K562 (cell line): ENCODE data around the gene VRK2. TPM values are rescaled to one million over a fixed set of nuclear protein-coding genes. Genes with fewer than 3 reads are reported as not detected.
A peak's percentile ranks its signal among the peaks of the same experiment; 100 is the strongest.

Experiments
- ATAC-seq: fragments of 200-7000 bp; cut with Tn5 transposase; 3 replicates; pipeline ENCODE4 v1.9.1; 2020; ENCODE audit warnings: moderate library complexity
- BruUV-seq: library from RNA; stranded (reverse); fragments of 400-500 nt; replicated peaks from 2 replicates; lab custom pipeline; 2021; lab: Mats Ljungman, UMichigan
- CTCF ChIA-PET: fragments of 300-600 bp; formaldehyde crosslinking; extraction: SDS; loops from one replicate; lab custom pipeline; 2021; ENCODE audit warnings: low intra/inter-chr PET ratio; lab: Yijun Ruan, JAX
- POLR2A ChIA-PET: fragments of 300-600, 350-650 bp; sonication (Branson Sonifier 250); formaldehyde crosslinking; extraction: SDS; loops from one replicate; lab custom pipeline; 2021; ENCODE audit warnings: antibody characterized with exemption, inconsistent platforms; lab: Yijun Ruan, JAX
- DNase-seq, 4 experiments: peaks; one replicate each; pipeline versions ENCODE4 v3.0.0 to v3.0.0-alpha.2; 2011 to 2018; ENCODE audit warnings: low spot score in 3 of 4, mixed read lengths in 3 of 4; ENCODE audit errors: extremely low read depth in 1 of 4
- FAIRE-seq: peaks from 2 replicates; lab custom pipeline; 2011; peaks lifted over from hg19 to GRCh38; lab: Jason Lieb, UNC
- H2AFZ ChIP-seq: 2 replicates; pipeline ENCODE4 v1.6.0; 2011; ENCODE audit warnings: low read depth, low read length, control low read depth, inconsistent platforms
- H3K27ac ChIP-seq: fragments of 200-600 bp; 3 replicates; pipeline ENCODE4 v1.8.0; 2011; ENCODE audit warnings: low read depth, mild to moderate bottlenecking, control low read depth, inconsistent platforms, low read length, moderate library complexity, mixed read lengths; ENCODE audit errors: extremely low read depth
- H3K27me3 ChIP-seq, 2 experiments: fragments of 300-600 bp in 1 of 2; 2 replicates in 1 of 2; 3 replicates in 1 of 2; pipeline versions ENCODE4 v1.6.0 to v1.8.0; 2011; ENCODE audit warnings: inconsistent platforms in 2 of 2, low read length in 2 of 2, mild to moderate bottlenecking in 1 of 2, mixed read lengths in 1 of 2, moderate library complexity in 1 of 2; ENCODE audit not compliant: control insufficient read depth in 2 of 2, insufficient read depth in 2 of 2
- H3K36me3 ChIP-seq: fragments of 300-600 bp; 3 replicates; pipeline ENCODE4 v1.8.0; 2011; ENCODE audit warnings: mild to moderate bottlenecking, low read length, inconsistent platforms; ENCODE audit not compliant: control insufficient read depth, insufficient read depth
- H3K4me1 ChIP-seq, 2 experiments: fragments of 200-600 bp in 1 of 2; replicated peaks in 1 of 2; 2 replicates in 1 of 2; 3 replicates in 1 of 2; pipeline versions ENCODE4 v1.5.1 to v1.8.0; 2011; ENCODE audit warnings: inconsistent platforms in 2 of 2, low read length in 2 of 2, mild to moderate bottlenecking in 1 of 2, mixed read lengths in 1 of 2, moderate library complexity in 1 of 2; ENCODE audit not compliant: control insufficient read depth in 2 of 2, insufficient read depth in 2 of 2
- H3K4me2 ChIP-seq: 2 replicates; pipeline ENCODE4 v1.6.1; 2011; ENCODE audit warnings: low read length, control low read depth, inconsistent platforms, mixed read lengths; ENCODE audit not compliant: insufficient read depth
- H3K4me3 ChIP-seq: fragments of 200-600 bp; sonication (generic), shearing (Covaris generic); 2 replicates; pipeline ENCODE4 v1.5.1; 2016; ENCODE audit warnings: control low read depth, inconsistent platforms
- H3K79me2 ChIP-seq: fragments of 200-600 bp; 3 replicates; pipeline ENCODE4 v1.8.0; 2011; ENCODE audit warnings: low read length, inconsistent platforms; ENCODE audit not compliant: control insufficient read depth, insufficient read depth
- H3K9ac ChIP-seq, 2 experiments: 2 replicates each; pipeline versions ENCODE4 v1.6.0 to v1.6.1; 2011; ENCODE audit warnings: low read depth in 2 of 2, low read length in 2 of 2, control low read depth in 1 of 2, inconsistent platforms in 1 of 2, mild to moderate bottlenecking in 1 of 2, mixed read lengths in 1 of 2; ENCODE audit not compliant: insufficient read depth in 1 of 2
- H3K9me1 ChIP-seq: one replicate; pipeline ENCODE4 v1.6.0; 2011; ENCODE audit warnings: inconsistent platforms, mild to moderate bottlenecking, low read length, moderate library complexity; ENCODE audit not compliant: control insufficient read depth, insufficient read depth
- H3K9me3 ChIP-seq: replicated peaks from 2 replicates; pipeline ENCODE4 v1.5.1; 2011; ENCODE audit warnings: low read depth, low read length, inconsistent platforms; ENCODE audit not compliant: control insufficient read depth, insufficient read depth
- H4K20me1 ChIP-seq: replicated peaks from 2 replicates; pipeline ENCODE4 v1.6.1; 2011; ENCODE audit warnings: low read length, inconsistent platforms, mixed read lengths; ENCODE audit not compliant: control insufficient read depth, insufficient read depth
- BRF1 ChIP-seq: IDR thresholded peaks from 3 replicates; pipeline ENCODE4 v1.6.1; 2011; ENCODE audit warnings: borderline replicate concordance, mild to moderate bottlenecking; ENCODE audit not compliant: insufficient read length; ENCODE audit errors: extremely low read depth
- NFIC ChIP-seq: fragments of 450-650 bp; IDR thresholded peaks from 2 replicates; pipeline ENCODE4 v1.6.1; 2017; ENCODE audit warnings: mild to moderate bottlenecking, inconsistent platforms
- XRCC3 ChIP-seq: fragments of 450-650 bp; IDR thresholded peaks from 2 replicates; pipeline ENCODE4 v1.6.1; 2017; ENCODE audit warnings: mild to moderate bottlenecking, moderate library complexity
- ZNF324 ChIP-seq: fragments of 250-450 bp; sonication (Bioruptor Pico); IDR thresholded peaks from 2 replicates; pipeline ENCODE4 v1.4.0; 2020; ENCODE audit warnings: mild to moderate bottlenecking
- WGBS: fragments of 100-300 bp; shearing (Covaris generic); methylation state at CpG from one replicate; pipeline ENCODE4 v1.1.6; 2016; ENCODE audit warnings: low coverage, mixed read lengths; ENCODE audit not compliant: insufficient coverage; ENCODE audit errors: missing lambda C conversion rate; 5-methylcytosine and 5-hydroxymethylcytosine counted together
- in situ Hi-C: fragments of 300-500 bp; cut with MboI; formaldehyde crosslinking; loops from 4 replicates; pipeline ENCODE4 v1.15.0; 2018; ENCODE audit warnings: inconsistent platforms, mixed read lengths
- intact Hi-C: fragments of 100-400 bp; cut with micrococcal nuclease; formaldehyde crosslinking; loops from 2 replicates; pipeline ENCODE4 v1.14.2; 2022
- polyA plus RNA-seq, 8 experiments: library from polyadenylated mRNA; depleted of rRNA in 4 of 8; stranded (reverse) in 5 of 8; unstranded in 3 of 8; fragments of >200 nt; fragmentation: Nextera tagmentation in 2 of 8; fragmentation: Illumina TruSeq in 1 of 8; extraction: Ambion mirVana in 2 of 8; extraction: Trizol in 1 of 8; gene quantifications; 2 replicates each; pipeline versions ENCODE4 v1.2.1 to v1.2.3, GENCODE V29; 2011 to 2014; ENCODE audit warnings: inconsistent platforms in 1 of 8, missing spikeins in 1 of 8
- total RNA-seq, 7 experiments: library from RNA; depleted of rRNA in 6 of 7; stranded (reverse); fragments of >200 nt in 6 of 7; fragmentation: Illumina TruSeq in 2 of 7; extraction: Trizol in 2 of 7; gene quantifications; 2 replicates each; pipeline versions ENCODE4 v1.2.1 to v1.2.3, GENCODE V29; 2011 to 2021; ENCODE audit warnings: low replicate concordance in 1 of 7
- TF ChIP-seq, protein P1 (sequence below): fragments of 250-450 bp; sonication (Bioruptor Pico); IDR thresholded peaks from 2 replicates; pipeline ENCODE4 v1.4.0; 2020; ENCODE audit warnings: mild to moderate bottlenecking, moderate library complexity

VRK2 gene
- total and polyA plus RNA-seq, 9 of the 15 experiments (the other 6 are each of a cell fraction or from before 2014, with no cell fraction given): 22.6 to 49.2 (median 36.2) TPM

DNA sequence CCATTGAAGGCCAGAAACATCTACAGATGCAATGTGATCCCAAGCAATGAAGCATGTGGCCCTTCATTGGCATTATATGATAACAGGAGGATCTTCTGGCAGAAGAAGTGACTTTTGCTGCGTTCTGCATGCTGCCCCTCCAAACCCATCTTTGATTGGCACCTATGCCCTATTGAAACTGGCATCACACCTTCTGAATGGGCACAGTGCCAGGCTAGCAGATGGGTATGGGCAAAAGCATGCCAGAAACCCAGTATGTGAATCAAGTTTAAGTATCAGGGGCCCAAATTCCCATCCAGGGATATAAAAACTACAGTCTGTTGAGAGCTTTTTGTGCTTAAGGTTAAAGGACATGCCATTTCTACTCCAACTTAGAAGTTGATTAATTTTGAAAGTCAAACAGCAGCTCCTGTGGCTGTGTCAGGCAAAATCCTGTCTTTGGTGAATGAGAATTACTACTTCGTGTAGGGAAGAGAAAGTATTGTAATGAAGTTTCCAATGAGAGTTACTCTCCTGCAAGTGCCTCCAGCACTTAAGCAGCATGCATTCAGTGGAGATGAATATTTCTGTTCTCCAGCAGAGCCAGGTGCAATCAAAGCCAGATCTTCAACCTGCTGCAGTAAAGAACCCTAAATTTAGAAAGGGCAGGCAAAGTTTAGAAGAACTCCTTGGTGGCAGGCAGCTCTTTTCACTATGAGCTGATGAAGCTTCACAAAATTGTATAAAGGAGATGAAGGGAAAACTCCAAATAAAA, 8.6 kb downstream of the VRK2 start:
- TF ChIP-seq NFIC (peak; percentile 14; the same call in 1 of the 2 replicates), BRF1 (no peak)
- TF ChIP-seq, all 486 proteins: peak for 1
- Histone ChIP-seq H3K4me2 (no peak overlapping the region), H3K27me3 (no peaks in the 10 kb centered on the region), H3K9ac (no peak overlapping the region), H3K9me3 (no peaks in the 10 kb centered on the region), H3K79me2 (peaks cover 5% of the 10 kb centered on the region; the same call in 1 of the 3 replicates), H3K4me1 (no peaks in the 10 kb centered on the region), H3K4me3 (no peak overlapping the region), H4K20me1 (no peaks in the 10 kb centered on the region), H2AFZ (no peak overlapping the region), H3K36me3 (peaks cover 39% of the 10 kb centered on the region), H3K9me1 (no peaks in the 10 kb centered on the region), H3K27ac (no peak overlapping the region)
- BruUV-seq: no TSS peak
- in situ Hi-C loops: no loop called here
- CTCF ChIA-PET: no interaction called here
- POLR2A ChIA-PET: interaction anchor here (1.8 kb wide), 2 partner anchors 8 to 9 kb away, joined by 4 to 9 read pairs; partner anchors contain the start of gene VRK2
- 58% methylated on average over 2 of the region's 2 CpGs for WGBS
- no peak for FAIRE-seq
- no peak for ATAC-seq
- intact Hi-C loops: no loop called here
- no peak for DNase-seq

DNA sequence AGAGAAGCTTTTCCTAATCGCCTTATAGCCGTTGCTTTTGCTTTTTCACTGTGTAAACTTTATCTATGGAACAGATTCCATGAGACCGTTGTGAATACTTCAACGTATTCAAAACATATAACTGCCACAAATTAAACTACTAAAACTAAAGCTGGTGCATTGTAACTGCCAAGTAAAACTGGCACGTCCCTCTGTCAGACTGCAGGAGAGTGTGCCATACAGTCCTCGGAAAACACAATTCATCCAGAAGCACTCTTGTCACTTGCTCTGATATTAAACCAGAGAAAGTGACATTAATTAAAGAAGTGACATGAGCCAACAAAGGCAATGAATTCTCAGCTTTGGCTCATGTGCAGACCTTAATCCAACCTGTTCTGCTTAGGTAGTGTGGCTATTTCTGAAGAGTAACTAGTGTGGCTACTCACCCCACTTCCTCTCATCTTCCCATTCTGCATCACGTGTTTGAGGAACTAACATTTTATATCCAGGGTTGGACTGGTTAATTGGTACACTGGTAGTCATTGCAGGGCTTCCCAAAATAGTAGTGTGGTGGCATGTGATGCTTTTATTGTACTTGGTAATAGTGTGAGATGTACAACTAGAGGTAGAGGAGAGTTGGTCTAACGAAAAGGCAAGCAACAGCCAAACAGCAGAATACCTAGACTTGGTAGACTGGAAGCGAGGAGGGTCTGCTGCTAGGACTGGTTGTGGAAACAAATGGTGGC, 9.7 kb downstream of the VRK2 start:
- no peaks in the 10 kb centered on the region for H4K20me1 ChIP-seq
- WGBS: 90% methylated on average over 9 of the region's 9 CpGs
- in situ Hi-C loops: no loop called here
- H2AFZ ChIP-seq: no peak overlapping the region
- BruUV-seq: no TSS peak
- H3K9ac ChIP-seq: no peak overlapping the region
- no peak overlapping the region for H3K27ac ChIP-seq
- H3K9me1 ChIP-seq: no peaks in the 10 kb centered on the region
- peaks cover 37% of the 10 kb centered on the region for H3K36me3 ChIP-seq
- no peak for FAIRE-seq
- CTCF ChIA-PET: no interaction called here
- TF ChIP-seq, protein P1, sequence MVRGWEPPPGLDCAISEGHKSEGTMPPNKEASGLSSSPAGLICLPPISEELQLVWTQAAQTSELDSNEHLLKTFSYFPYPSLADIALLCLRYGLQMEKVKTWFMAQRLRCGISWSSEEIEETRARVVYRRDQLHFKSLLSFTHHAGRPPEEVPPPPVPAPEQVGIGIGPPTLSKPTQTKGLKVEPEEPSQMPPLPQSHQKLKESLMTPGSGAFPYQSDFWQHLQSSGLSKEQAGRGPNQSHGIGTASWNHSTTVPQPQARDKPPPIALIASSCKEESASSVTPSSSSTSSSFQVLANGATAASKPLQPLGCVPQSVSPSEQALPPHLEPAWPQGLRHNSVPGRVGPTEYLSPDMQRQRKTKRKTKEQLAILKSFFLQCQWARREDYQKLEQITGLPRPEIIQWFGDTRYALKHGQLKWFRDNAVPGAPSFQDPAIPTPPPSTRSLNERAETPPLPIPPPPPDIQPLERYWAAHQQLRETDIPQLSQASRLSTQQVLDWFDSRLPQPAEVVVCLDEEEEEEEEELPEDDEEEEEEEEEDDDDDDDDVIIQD (CRISPR knock-in tag): no peak
- TF ChIP-seq XRCC3 (no peak), ZNF324 (CRISPR knock-in tag) (no peak)
- intact Hi-C loops: no loop called here
- no peak overlapping the region for H3K4me3 ChIP-seq
- no peaks in the 10 kb centered on the region for H3K27me3 ChIP-seq
- POLR2A ChIA-PET: interaction anchor here (1.8 kb wide), 1 partner anchor 10 kb away, joined by 4 read pairs; the partner anchor contains the start of gene VRK2
- DNase-seq: no peak
- no peak overlapping the region for H3K4me2 ChIP-seq
- H3K9me3 ChIP-seq: no peaks in the 10 kb centered on the region
- ATAC-seq: peak; percentile 40
- H3K4me1 ChIP-seq: no peaks in the 10 kb centered on the region
- no peaks in the 10 kb centered on the region for H3K79me2 ChIP-seq
